Stomach (tissue), 4 donors: ENCODE results near the gene DLG2.

Experiments used
- EP300 ChIP-seq: sonication (generic); formaldehyde crosslinking; IDR thresholded peaks from one replicate; pipeline ENCODE4 v1.6.1; 2017; ENCODE audit warnings: antibody characterized with exemption
- POLR2AphosphoS5 ChIP-seq, 3 donors: sonication (generic); formaldehyde crosslinking; IDR thresholded peaks; one replicate each; pipeline ENCODE4 v1.6.1; 2016; ENCODE audit warnings: antibody characterized with exemption in 3 of 3
- TF ChIP-seq, protein P1 (sequence below), 7 experiments: fragments of 450-650 bp in 4 of 7; fragments of 200-600 bp in 3 of 7; sonication (generic) in 3 of 7; IDR thresholded peaks; one replicate each; pipeline ENCODE4 v1.5.1; 2016 to 2019; ENCODE audit warnings: antibody characterized with exemption in 7 of 7, control low read depth in 2 of 7, mild to moderate bottlenecking in 1 of 7

DNA sequence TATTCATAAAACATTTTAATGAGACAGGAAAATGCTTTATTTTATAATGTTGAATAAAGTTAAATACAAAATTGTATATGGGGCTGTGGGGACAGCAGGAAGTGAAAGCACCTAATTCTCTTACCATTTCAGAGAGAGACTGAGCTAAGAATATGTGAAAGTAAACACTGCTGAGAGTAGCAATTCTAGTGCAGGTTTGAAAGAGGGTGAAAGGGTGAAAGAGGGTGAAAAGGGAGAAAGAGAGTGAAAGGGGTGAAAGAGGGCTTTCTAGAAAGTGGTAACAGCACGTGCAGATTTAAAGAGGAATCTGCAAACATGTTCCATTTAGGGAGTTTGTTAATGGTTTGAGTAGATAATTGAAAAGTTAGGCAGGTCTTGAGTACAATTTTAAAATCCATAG lies 1689.0 kb downstream of the DLG2 start:
- TF ChIP-seq, protein P1, sequence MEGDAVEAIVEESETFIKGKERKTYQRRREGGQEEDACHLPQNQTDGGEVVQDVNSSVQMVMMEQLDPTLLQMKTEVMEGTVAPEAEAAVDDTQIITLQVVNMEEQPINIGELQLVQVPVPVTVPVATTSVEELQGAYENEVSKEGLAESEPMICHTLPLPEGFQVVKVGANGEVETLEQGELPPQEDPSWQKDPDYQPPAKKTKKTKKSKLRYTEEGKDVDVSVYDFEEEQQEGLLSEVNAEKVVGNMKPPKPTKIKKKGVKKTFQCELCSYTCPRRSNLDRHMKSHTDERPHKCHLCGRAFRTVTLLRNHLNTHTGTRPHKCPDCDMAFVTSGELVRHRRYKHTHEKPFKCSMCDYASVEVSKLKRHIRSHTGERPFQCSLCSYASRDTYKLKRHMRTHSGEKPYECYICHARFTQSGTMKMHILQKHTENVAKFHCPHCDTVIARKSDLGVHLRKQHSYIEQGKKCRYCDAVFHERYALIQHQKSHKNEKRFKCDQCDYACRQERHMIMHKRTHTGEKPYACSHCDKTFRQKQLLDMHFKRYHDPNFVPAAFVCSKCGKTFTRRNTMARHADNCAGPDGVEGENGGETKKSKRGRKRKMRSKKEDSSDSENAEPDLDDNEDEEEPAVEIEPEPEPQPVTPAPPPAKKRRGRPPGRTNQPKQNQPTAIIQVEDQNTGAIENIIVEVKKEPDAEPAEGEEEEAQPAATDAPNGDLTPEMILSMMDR (IDR thresholded peaks at IDR 0.05): no peak
- TF ChIP-seq POLR2AphosphoS5 (IDR thresholded peaks at IDR 0.05): no peak
- TF ChIP-seq EP300: no peak
